K562 (cell line): ENCODE results near the gene TAOK2. TPM values are rescaled to one million over a fixed set of nuclear protein-coding genes. Genes with fewer than 3 reads are reported as not detected.

Experiments used
- ATAC-seq: fragments of 200-7000 bp; cut with Tn5 transposase; 3 replicates; pipeline ENCODE4 v1.9.1; 2020; ENCODE audit warnings: moderate library complexity
- BruUV-seq: library from RNA; stranded (reverse); fragments of 400-500 nt; replicated peaks from 2 replicates; lab custom pipeline; 2021; lab: Mats Ljungman, UMichigan
- CTCF ChIA-PET: fragments of 300-600 bp; formaldehyde crosslinking; extraction: SDS; loops from one replicate; lab custom pipeline; 2021; ENCODE audit warnings: low intra/inter-chr PET ratio; lab: Yijun Ruan, JAX
- POLR2A ChIA-PET: fragments of 300-600, 350-650 bp; sonication (Branson Sonifier 250); formaldehyde crosslinking; extraction: SDS; loops from one replicate; lab custom pipeline; 2021; ENCODE audit warnings: antibody characterized with exemption, inconsistent platforms; lab: Yijun Ruan, JAX
- DNase-seq, 4 experiments: peaks; one replicate each; pipeline versions ENCODE4 v3.0.0 to v3.0.0-alpha.2; 2011 to 2018; ENCODE audit warnings: low spot score in 3 of 4, mixed read lengths in 3 of 4; ENCODE audit errors: extremely low read depth in 1 of 4
- FAIRE-seq: peaks from 2 replicates; lab custom pipeline; 2011; peaks lifted over from hg19 to GRCh38; lab: Jason Lieb, UNC
- H2AFZ ChIP-seq: 2 replicates; pipeline ENCODE4 v1.6.0; 2011; ENCODE audit warnings: low read depth, low read length, control low read depth, inconsistent platforms
- H3K27ac ChIP-seq: fragments of 200-600 bp; 3 replicates; pipeline ENCODE4 v1.8.0; 2011; ENCODE audit warnings: low read depth, mild to moderate bottlenecking, control low read depth, inconsistent platforms, low read length, moderate library complexity, mixed read lengths; ENCODE audit errors: extremely low read depth
- H3K27me3 ChIP-seq, 2 experiments: fragments of 300-600 bp in 1 of 2; 2 replicates in 1 of 2; 3 replicates in 1 of 2; pipeline versions ENCODE4 v1.6.0 to v1.8.0; 2011; ENCODE audit warnings: inconsistent platforms in 2 of 2, low read length in 2 of 2, mild to moderate bottlenecking in 1 of 2, mixed read lengths in 1 of 2, moderate library complexity in 1 of 2; ENCODE audit not compliant: control insufficient read depth in 2 of 2, insufficient read depth in 2 of 2
- H3K36me3 ChIP-seq: fragments of 300-600 bp; 3 replicates; pipeline ENCODE4 v1.8.0; 2011; ENCODE audit warnings: mild to moderate bottlenecking, low read length, inconsistent platforms; ENCODE audit not compliant: control insufficient read depth, insufficient read depth
- H3K4me1 ChIP-seq, 2 experiments: fragments of 200-600 bp in 1 of 2; replicated peaks in 1 of 2; 2 replicates in 1 of 2; 3 replicates in 1 of 2; pipeline versions ENCODE4 v1.5.1 to v1.8.0; 2011; ENCODE audit warnings: inconsistent platforms in 2 of 2, low read length in 2 of 2, mild to moderate bottlenecking in 1 of 2, mixed read lengths in 1 of 2, moderate library complexity in 1 of 2; ENCODE audit not compliant: control insufficient read depth in 2 of 2, insufficient read depth in 2 of 2
- H3K4me2 ChIP-seq: 2 replicates; pipeline ENCODE4 v1.6.1; 2011; ENCODE audit warnings: low read length, control low read depth, inconsistent platforms, mixed read lengths; ENCODE audit not compliant: insufficient read depth
- H3K4me3 ChIP-seq: fragments of 200-600 bp; sonication (generic), shearing (Covaris generic); 2 replicates; pipeline ENCODE4 v1.5.1; 2016; ENCODE audit warnings: control low read depth, inconsistent platforms
- H3K79me2 ChIP-seq: fragments of 200-600 bp; 3 replicates; pipeline ENCODE4 v1.8.0; 2011; ENCODE audit warnings: low read length, inconsistent platforms; ENCODE audit not compliant: control insufficient read depth, insufficient read depth
- H3K9ac ChIP-seq, 2 experiments: 2 replicates each; pipeline versions ENCODE4 v1.6.0 to v1.6.1; 2011; ENCODE audit warnings: low read depth in 2 of 2, low read length in 2 of 2, control low read depth in 1 of 2, inconsistent platforms in 1 of 2, mild to moderate bottlenecking in 1 of 2, mixed read lengths in 1 of 2; ENCODE audit not compliant: insufficient read depth in 1 of 2
- H3K9me1 ChIP-seq: one replicate; pipeline ENCODE4 v1.6.0; 2011; ENCODE audit warnings: inconsistent platforms, mild to moderate bottlenecking, low read length, moderate library complexity; ENCODE audit not compliant: control insufficient read depth, insufficient read depth
- H3K9me3 ChIP-seq: replicated peaks from 2 replicates; pipeline ENCODE4 v1.5.1; 2011; ENCODE audit warnings: low read depth, low read length, inconsistent platforms; ENCODE audit not compliant: control insufficient read depth, insufficient read depth
- H4K20me1 ChIP-seq: replicated peaks from 2 replicates; pipeline ENCODE4 v1.6.1; 2011; ENCODE audit warnings: low read length, inconsistent platforms, mixed read lengths; ENCODE audit not compliant: control insufficient read depth, insufficient read depth
- CEBPG ChIP-seq, 3 experiments: fragments of 200-800 bp in 1 of 3; sonication (Bioruptor generic) in 1 of 3; sonication (generic) in 1 of 3; formaldehyde crosslinking in 1 of 3; IDR thresholded peaks in 2 of 3; conservative IDR thresholded peaks in 1 of 3; 2 replicates each; pipeline versions ENCODE4 v1.6.1 to v1.8.0; 2016 to 2022; ENCODE audit warnings: missing compliant biosample characterization in 2 of 3, missing genetic modification characterization in 2 of 3, mild to moderate bottlenecking in 1 of 3, missing genetic modification reagents in 1 of 3
- CHD4 ChIP-seq: fragments of 200-600 bp; sonication (generic); IDR thresholded peaks from 3 replicates; pipeline ENCODE4 v1.6.1; 2012; ENCODE audit warnings: low read depth, mild to moderate bottlenecking, mixed read lengths, low read length, inconsistent platforms; ENCODE audit not compliant: insufficient read depth, insufficient replicate concordance, poor library complexity, severe bottlenecking
- HNRNPLL ChIP-seq: fragments of 200-400 bp; formaldehyde crosslinking; IDR thresholded peaks from 2 replicates; pipeline ENCODE4 v1.6.1; 2017; ENCODE audit warnings: low read length, low read depth, mild to moderate bottlenecking; ENCODE audit not compliant: poor library complexity, severe bottlenecking
- RBM25 ChIP-seq: fragments of 200-400 bp; formaldehyde crosslinking; IDR thresholded peaks from 2 replicates; pipeline ENCODE4 v1.6.1; 2018; ENCODE audit warnings: low read length, low read depth, moderate library complexity; ENCODE audit not compliant: severe bottlenecking
- ZNF384 ChIP-seq: IDR thresholded peaks from 2 replicates; pipeline ENCODE4 v1.6.1; 2012; ENCODE audit warnings: low read depth, low read length, improper control_type of control experiment
- WGBS: fragments of 100-300 bp; shearing (Covaris generic); methylation state at CpG from one replicate; pipeline ENCODE4 v1.1.6; 2016; ENCODE audit warnings: low coverage, mixed read lengths; ENCODE audit not compliant: insufficient coverage; ENCODE audit errors: missing lambda C conversion rate; 5-methylcytosine and 5-hydroxymethylcytosine counted together
- in situ Hi-C: fragments of 300-500 bp; cut with MboI; formaldehyde crosslinking; loops from 4 replicates; pipeline ENCODE4 v1.15.0; 2018; ENCODE audit warnings: inconsistent platforms, mixed read lengths
- intact Hi-C: fragments of 100-400 bp; cut with micrococcal nuclease; formaldehyde crosslinking; loops from 2 replicates; pipeline ENCODE4 v1.14.2; 2022
- polyA plus RNA-seq, 8 experiments: library from polyadenylated mRNA; depleted of rRNA in 4 of 8; stranded (reverse) in 5 of 8; unstranded in 3 of 8; fragments of >200 nt; fragmentation: Nextera tagmentation in 2 of 8; fragmentation: Illumina TruSeq in 1 of 8; extraction: Ambion mirVana in 2 of 8; extraction: Trizol in 1 of 8; gene quantifications; 2 replicates each; pipeline versions ENCODE4 v1.2.1 to v1.2.3, GENCODE V29; 2011 to 2014; ENCODE audit warnings: inconsistent platforms in 1 of 8, missing spikeins in 1 of 8
- total RNA-seq, 7 experiments: library from RNA; depleted of rRNA in 6 of 7; stranded (reverse); fragments of >200 nt in 6 of 7; fragmentation: Illumina TruSeq in 2 of 7; extraction: Trizol in 2 of 7; gene quantifications; 2 replicates each; pipeline versions ENCODE4 v1.2.1 to v1.2.3, GENCODE V29; 2011 to 2021; ENCODE audit warnings: low replicate concordance in 1 of 7
- TF ChIP-seq, protein P1 (sequence below): sonication (generic); formaldehyde crosslinking; IDR thresholded peaks from 2 replicates; pipeline ENCODE4 v1.8.0; 2022; ENCODE audit warnings: missing genetic modification reagents, mild to moderate bottlenecking, moderate library complexity, borderline replicate concordance
- TF ChIP-seq, protein P2 (sequence below), 2 experiments: fragments of 450-650 bp; IDR thresholded peaks; 2 replicates each; pipeline ENCODE4 v1.6.1; 2016; ENCODE audit warnings: mild to moderate bottlenecking in 2 of 2, borderline replicate concordance in 1 of 2, low read depth in 1 of 2, moderate library complexity in 1 of 2

TAOK2 gene
- total and polyA plus RNA-seq, 9 of the 15 experiments (the other 6 are each of a cell fraction or from before 2014, with no cell fraction given) = 0.10 to 41.8 (median 13.7) TPM

DNA sequence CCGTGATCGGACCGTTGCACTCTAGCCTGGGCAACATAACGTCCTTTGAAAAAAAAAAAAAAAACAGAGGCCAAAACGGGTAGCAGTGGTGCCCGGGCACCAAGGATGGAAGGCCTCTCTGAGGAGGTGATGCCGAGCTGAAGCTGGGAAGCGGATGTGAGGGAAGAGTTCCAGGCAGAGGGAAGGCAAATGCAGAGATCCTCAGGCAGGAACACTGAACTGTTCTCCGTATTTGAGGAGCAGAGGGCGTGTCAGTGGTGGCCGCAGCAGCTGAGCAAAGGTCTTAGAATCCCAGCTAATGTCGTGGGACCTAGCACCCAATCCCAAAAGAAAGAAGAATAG, 47.0 kb upstream of the TAOK2 start:
- Histone ChIP-seq H3K9ac (peak overlapping the region; percentile 91 to 94), H3K79me2 (peaks cover 27% of the 10 kb centered on the region), H3K36me3 (peaks cover 15% of the 10 kb centered on the region; the same call in 2 of the 3 replicates), H4K20me1 (no peaks in the 10 kb centered on the region), H3K4me3 (peak overlapping the region; percentile 91), H2AFZ (peak overlapping the region; percentile 100), H3K4me2 (peak overlapping the region; percentile 86), H3K27ac (peak overlapping the region; percentile 93), H3K9me1 (no peaks in the 10 kb centered on the region), H3K9me3 (no peaks in the 10 kb centered on the region), H3K27me3 (no peaks in the 10 kb centered on the region), H3K4me1 (peaks cover 13 to 29% of the 10 kb centered on the region in 2 experiments; a peak in 4 of 5 replicates)
- ChIA-PET POLR2A (interaction anchor here (0.6 to 3.0 kb wide), 10 partner anchors 10 to 1160 kb away, joined by 3 to 17 read pairs (median 4); partner anchors contain the start of gene TMEM219), CTCF (no interaction called here)
- intact Hi-C loops = loop anchor here (1.0 to 5.0 kb wide), 3 partner anchors 17 to 71 kb away; partner anchors contain the start of genes HIRIP3, INO80E and TMEM219
- DNase-seq (peak in 3 of 4 experiments; percentile 24 to 37 (median 31)), FAIRE-seq (peak; percentile 78), ATAC-seq (peak; percentile 40)
- in situ Hi-C loops = no loop called here
- BruUV-seq = no TSS peak
- 15% methylated on average over 11 of the region's 12 CpGs for WGBS
- TF ChIP-seq RBM25 = no peak
- 0 out of 2 replicates have a peak, but pooled peaks have one; percentile 18 for TF ChIP-seq ZNF384
- TF ChIP-seq HNRNPLL = peak; percentile 5
- TF ChIP-seq CHD4 = no peak
- TF ChIP-seq, protein P1, sequence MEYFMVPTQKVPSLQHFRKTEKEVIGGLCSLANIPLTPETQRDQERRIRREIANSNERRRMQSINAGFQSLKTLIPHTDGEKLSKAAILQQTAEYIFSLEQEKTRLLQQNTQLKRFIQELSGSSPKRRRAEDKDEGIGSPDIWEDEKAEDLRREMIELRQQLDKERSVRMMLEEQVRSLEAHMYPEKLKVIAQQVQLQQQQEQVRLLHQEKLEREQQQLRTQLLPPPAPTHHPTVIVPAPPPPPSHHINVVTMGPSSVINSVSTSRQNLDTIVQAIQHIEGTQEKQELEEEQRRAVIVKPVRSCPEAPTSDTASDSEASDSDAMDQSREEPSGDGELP = 0 out of 2 replicates have a peak, but pooled peaks have one; percentile 15
- 0 out of 2 replicates have a peak, but pooled peaks have one; percentile 7 for TF ChIP-seq CEBPG (CRISPR knock-in tag; IDR thresholded peaks at IDR 0.05)
- TF ChIP-seq CEBPG (tag; conservative IDR thresholded peaks at IDR 0.05 in 1 of 2, IDR thresholded peaks at IDR 0.05 in 1 of 2) = no peak
- TF ChIP-seq, protein P2, sequence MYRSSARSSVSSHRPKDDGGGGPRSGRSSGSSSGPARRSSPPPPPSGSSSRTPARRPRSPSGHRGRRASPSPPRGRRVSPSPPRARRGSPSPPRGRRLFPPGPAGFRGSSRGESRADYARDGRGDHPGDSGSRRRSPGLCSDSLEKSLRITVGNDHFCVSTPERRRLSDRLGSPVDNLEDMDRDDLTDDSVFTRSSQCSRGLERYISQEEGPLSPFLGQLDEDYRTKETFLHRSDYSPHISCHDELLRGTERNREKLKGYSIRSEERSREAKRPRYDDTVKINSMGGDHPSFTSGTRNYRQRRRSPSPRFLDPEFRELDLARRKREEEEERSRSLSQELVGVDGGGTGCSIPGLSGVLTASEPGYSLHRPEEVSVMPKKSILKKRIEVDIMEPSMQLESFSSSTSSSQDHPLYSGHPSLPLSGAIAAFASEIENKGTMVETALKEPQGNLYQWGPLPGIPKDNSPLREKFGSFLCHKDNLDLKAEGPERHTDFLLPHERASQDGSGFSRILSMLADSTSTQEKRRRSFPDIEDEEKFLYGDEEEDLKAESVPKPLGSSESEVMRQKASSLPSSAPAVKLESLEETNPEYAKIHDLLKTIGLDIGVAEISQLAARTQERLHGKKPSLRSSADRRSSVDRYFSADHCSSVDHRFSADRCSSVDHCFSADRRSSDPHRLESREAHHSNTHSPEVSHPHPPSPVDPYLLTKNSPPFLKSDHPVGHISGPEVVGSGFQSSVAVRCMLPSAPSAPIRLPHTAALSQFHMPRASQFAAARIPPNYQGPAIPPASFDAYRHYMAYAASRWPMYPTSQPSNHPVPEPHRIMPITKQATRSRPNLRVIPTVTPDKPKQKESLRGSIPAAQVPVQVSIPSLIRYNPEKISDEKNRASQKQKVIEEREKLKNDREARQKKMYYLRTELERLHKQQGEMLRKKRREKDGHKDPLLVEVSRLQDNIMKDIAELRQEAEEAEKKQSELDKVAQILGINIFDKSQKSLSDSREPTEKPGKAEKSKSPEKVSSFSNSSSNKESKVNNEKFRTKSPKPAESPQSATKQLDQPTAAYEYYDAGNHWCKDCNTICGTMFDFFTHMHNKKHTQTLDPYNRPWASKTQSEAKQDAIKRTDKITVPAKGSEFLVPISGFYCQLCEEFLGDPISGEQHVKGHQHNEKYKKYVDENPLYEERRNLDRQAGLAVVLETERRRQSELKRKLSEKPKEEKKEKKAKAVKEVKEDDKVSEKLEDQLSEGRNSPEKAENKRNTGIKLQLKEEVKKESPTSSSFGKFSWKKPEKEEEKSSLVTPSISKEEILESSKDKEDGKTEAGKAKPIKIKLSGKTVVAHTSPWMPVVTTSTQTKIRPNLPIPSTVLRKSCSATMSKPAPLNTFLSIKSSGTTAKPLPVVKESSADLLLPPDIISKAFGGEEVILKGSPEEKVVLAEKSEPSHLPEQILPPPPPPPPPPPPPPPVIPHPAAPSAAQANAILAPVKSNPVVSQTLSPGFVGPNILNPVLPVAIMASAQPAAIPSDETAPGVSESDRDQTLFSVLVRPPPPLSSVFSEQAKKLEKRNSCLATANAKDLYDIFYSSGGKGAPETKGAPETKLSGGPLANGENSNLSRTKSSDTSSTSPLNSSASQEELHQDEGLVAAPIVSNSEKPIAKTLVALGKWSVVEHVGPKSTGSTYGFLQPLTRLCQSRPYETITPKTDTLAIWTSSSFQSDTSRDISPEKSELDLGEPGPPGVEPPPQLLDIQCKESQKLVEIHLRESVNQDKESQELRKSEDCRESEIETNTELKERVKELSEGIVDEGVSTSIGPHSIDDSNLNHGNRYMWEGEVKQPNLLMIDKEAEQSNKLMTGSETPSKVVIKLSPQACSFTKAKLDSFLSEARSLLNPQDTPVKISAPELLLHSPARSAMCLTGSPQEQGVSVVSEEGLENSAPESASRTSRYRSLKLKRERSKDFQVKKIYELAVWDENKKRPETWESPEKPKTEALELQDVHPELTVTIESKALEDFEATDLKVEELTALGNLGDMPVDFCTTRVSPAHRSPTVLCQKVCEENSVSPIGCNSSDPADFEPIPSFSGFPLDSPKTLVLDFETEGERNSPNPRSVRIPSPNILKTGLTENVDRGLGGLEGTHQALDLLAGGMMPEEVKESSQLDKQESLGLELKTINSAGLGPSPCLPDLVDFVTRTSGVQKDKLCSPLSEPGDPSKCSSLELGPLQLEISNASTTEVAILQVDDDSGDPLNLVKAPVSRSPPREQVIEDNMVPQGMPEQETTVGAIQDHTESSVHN (IDR thresholded peaks at IDR 0.05; ENCODE audit: borderline replicate concordance in 1 of 2, low read depth in 1 of 2) = no peak
